Measurements from ENCODE around the gene MTARC2.
"Not testable (repeated sequence)": the region's sequence is repeated elsewhere in the genome, so short reads cannot be mapped to it uniquely, and the experiment has no call there.

MTARC2 gene

DNA sequence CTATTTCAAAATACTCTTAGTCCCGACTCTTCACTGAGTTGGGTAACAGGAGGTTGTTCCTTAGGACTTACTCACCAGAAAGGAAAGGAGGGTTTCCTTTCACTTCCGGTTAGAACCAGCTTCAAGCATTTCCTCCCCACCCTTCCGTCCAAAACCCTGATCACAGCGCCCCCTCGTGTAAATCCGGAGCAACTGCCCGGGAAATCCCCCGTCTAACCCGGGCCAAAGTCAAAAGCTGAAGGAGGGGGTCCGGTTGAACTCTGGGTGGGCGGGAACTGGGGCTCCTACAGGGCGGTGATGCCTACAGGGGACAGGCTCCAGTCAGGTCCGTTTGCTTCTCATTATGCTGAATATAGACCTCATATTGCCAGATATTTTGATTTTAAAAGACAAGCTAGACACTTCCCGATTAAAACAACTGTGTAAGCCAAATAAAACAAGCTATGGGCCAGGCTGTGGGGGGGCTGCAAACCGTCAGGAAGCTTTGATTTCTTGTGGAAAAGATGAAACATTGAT is 15.0 kb upstream of the MTARC2 start:
- peak; percentile 41 for DNase-seq

DNA sequence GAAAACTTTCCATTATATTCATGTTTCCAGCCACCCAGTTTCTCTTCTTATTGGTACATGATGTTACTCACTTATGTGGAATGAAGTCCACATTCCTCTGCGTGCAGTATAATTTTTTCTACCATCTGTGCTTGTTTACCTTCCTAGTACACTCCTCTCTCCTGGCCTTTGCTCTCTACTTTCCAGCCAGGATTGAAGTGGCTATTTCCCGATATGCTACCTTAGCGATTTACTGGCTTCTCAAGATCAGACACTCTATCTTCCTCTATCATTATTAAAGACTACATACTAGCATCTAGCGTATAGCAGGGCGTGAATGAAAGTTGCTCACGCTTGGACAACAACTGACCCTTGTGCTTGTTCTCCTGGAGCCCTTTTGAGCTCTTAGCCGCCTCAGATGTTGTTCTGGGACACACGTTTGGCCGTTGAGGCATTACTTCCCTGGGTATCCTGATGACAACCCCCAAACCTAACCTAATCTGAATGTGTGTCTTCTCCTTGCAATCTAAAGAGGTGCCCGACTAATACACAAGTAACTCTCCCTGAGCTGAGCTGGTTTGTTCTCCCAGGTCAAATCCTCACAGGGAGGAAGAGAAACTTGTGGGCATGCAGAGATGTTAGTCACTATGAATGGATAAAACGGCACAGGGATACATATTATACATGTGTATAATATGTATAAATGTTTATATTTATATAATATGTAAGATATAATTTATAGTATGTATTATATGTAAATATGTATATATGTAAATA is 13.4 kb upstream of the MTARC2 start:
- DNase-seq: no peak

DNA sequence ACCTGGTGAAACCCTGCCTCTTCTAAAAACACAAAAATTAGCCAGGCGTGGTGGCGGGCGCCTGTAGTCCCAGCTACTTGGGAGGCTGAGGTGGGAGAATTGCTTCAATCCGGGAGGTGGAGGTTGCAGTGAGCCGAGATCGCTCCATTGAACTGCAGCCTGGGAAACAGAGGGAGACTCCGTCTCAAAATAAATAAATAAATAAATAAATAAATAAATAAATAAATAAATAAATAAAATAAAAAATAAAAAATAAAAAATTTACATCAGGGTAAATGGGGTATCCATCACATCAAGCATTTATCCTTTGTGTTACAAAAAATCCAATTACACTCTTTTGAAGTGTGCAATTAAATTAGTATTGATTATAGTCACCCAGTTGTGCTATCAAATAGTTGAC is 11.8 kb upstream of the MTARC2 start:
- DNase-seq: not testable (repeated sequence)

DNA sequence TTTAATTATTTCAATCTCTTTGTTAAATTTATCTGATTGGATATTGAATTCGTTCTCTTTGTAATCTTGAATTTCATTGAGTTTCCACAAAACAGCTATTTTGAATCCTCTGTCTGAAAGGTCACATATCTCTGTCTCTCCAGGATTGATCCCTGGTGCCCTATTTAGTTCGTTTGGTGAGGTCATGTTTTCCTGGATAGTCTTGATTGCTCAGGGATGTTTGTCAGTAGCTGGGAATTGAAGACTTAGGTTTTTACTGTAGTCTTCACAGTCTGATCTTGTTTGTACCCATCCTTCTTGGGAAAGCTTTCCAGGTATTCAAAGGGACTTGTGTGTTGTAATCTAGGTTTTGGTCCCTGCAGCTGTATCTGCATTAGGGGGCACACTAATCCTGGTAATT is 6.8 kb upstream of the MTARC2 start:
- no peak for DNase-seq

DNA sequence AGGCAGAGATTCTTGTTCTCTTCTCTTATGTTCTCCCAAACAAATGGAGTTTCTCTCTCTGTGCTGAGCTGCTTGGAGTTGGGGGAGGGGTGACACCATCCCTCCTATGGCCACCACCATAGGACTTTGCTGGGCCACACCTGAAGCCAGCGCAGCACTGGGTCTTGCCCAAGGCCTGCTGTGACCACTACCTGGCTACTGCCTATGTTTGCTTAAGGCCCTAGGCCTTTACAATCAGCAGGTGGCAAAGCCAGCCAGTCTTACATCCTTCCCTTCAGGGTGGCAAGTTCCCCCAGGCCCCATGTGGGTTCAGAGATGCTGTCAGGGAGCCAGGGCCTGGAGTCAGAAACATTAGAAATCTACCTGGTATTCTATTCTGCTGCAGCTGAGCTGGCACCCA is 6.3 kb upstream of the MTARC2 start:
- DNase-seq: no peak

DNA sequence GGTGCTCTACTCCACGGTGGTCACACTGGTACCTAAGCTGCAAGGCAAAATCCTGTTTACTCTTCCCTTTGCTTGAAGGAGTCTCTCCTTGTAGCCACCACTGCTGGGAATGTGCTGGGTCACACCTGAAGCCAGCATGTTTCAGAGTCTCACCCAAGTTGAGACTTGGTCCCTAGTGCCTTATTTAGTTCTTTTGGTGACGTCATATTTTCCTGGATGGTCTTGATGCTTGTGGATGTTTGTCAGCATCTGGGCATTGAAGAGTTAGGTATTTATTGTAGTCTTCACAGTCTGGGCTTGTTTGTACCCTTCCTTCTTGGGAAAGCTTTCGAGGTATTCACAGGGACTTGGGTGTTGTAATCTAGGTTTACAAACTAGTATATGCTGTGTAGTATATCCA is 5.6 kb upstream of the MTARC2 start:
- DNase-seq: no peak

DNA sequence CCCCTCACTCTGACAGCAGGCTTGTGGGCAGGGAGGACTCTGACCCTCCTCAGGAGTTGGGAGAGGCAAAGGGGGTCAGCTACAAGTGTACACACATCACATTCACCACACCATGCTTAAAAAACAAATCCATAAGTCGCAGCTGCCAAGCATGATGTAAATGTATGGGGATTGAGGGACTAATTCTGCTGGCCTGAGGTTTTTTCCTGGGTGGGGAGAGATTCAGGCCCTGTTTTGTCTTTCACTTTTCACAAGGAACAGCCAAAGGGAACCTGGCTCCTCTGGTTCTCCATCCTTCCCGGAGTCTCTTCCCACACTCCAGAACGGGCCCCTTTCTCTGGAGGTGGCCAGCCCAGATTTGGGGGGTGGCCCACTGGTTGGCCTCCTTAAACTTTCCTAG is 1.3 kb upstream of the MTARC2 start:
- DNase-seq: no peak

DNA sequence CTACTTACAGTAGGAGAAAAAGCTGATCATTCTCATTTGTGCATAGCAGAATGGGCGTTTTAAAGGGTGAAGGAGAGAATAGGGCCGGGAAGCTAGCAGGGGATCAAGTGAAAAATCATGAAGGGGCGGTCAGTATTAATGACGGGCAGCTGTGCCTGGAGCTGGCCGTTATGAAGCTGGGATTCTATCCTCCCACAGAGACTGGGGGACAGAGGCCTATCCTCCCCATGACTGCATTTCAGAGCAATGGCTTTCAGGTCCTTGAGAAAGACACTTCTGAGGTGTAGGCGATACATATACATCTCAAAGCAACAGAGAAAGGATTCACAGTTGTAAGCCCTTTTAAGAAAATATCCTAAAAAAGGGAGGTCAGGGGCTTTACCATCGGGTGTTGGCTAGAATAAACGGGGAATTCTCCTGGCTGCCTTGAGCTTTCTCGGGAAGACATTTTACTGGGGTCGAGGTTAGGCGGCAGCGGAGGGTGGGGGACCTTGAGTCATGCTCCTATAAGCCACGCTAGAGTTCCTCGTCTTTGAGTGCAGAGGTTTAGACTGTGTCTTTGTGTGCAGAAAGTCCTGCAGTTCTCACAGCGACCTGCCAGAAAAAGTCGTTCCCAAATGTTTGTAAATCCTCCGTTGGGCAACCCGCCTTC is 559 bp upstream of the MTARC2 start:
- no peak for DNase-seq

DNA sequence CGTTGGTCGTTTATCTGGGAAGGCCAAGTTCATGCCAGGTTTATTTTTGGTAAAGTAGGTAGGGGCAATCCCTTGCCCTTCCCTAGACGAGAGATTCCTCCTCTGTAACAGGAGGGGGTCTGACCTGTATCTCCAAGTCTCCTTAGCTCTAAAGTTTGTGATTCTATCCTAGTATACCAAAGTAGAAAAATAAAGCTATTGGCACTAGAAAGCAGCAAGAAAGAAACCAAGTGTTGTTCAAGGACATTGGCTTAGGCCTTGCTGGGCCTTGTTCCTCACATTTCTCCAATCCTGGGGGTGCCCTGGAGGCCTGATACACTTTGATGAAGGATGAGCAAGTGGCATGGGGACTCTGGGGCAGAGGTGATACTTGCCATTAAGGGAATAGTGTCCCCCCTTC is 814 bp downstream of the MTARC2 start:
- DNase-seq: no peak

DNA sequence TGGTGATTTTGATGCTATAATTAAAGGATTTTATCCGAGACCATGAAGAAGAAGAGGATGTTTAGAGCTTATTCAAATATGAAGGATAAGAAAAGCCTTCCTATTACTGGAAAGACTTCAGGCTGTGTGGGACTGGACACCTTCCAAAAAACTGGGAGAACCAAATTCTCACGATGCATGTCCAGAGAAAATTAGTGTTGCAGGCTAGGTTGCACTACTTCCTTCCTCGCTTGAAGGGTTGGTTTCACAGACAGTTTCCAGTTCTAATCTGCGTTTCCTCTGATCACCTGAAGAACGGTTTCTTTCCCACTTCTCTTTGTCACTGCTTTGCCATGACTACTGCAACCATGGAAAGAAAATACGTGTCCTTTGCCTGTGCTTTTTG is 2.0 kb downstream of the MTARC2 start:
- DNase-seq: no peak

DNA sequence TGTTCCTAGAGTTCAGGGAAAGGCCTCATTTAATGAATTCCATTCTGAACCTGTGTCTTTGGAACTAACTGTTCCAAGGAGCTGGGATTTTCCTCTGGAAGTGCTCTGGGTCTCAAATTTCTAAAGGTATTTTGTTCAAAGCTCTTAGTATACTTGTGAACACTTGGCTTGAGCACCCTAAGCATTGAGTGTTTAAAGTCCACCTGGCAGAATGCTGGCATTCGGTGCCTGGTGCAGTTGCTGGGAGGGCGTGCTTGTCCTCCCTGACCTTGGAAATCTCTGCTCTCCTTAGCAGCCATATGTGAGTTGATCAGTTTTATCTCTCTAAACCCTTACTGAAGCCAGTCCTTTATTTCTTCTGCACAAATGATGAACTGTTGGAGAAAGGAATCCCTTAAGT is 3.0 kb downstream of the MTARC2 start:
- DNase-seq: no peak

DNA sequence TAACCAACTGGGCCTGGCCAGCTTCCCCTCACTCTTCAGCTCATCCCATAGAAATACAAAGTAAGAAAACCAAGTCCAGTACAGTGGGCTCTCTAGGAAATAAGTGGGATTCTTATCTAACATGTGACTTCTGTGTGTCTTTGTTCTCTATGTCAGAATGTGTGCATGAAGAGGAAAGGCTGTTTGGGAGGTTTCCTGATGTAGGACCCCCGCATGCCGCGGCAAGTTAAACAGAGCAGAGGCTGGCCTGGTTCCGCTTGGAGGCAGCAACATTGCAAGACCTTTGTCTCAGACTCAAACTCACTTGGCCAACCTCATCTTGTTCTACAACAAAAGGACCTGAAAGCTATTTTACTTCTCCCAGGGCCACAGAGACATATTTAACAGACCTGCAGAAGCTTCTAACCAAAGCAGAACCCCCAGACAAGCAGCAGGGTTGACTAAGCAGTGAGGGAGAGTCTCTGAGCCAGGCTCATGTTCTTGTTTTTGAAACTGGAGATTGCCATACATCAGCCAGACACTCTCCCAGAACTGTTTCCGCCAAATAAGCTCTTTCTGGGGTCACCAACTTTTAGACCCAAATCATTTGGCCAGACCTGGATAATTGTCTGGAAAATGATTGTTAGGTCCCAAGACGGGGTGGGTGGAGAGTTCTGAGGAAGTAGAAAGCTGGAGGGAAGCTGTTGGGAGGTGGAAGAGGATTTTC is 6.2 kb downstream of the MTARC2 start:
- no peak for DNase-seq

DNA sequence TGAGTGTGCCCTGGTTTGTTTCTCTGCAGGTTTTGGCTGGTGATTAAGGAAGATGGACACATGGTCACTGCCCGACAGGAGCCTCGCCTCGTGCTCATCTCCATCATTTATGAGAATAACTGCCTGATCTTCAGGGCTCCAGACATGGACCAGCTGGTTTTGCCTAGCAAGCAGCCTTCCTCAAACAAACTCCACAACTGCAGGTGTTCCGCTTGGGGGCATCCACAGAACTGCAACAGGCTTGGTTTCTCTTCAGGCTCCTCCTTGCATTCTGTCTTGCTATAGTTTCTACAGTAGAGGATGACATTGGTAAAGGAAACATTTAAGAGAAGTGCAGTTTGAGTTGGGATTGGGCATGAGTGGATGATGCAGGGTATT is 6.8 kb downstream of the MTARC2 start:
- no peak for DNase-seq

DNA sequence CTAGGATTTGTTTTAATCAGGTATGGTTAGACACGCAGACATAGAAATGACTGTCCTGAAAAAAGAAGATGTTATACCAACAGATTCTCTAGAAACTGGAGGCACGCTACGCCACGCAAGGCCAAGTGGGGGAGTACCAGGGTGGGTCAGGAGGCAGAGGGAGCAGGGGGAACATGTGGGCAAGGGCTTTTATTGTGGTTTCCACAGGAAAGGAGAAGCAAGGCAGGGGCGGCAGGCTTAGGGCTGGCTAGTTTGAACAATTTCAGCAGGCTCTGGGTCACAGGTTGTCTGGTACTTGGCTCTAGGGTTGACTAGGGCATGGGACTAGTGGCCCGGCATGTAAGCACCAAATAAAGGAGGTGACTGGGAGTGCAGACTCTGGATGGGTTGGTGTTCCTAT is 7.2 kb downstream of the MTARC2 start:
- DNase-seq: no peak

DNA sequence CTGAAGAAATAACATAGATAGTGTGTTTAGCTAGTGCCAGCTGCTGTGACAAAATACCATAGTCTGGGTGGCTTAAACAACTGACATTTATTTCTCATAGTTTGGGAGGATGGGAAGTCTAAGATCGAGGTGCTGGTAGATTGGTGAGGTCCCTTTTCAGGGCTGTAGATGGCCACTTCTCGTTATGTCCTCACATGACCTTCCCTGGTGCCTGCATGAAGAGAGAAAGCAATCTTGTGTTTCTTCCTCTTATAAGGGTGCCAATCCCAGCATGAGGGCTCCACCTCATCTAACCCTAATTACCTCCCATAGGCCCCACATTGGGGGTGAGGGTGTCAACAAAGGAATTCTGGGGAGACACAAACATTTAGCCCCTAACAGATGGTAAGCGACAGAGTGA is 9.3 kb downstream of the MTARC2 start:
- no peak for DNase-seq

DNA sequence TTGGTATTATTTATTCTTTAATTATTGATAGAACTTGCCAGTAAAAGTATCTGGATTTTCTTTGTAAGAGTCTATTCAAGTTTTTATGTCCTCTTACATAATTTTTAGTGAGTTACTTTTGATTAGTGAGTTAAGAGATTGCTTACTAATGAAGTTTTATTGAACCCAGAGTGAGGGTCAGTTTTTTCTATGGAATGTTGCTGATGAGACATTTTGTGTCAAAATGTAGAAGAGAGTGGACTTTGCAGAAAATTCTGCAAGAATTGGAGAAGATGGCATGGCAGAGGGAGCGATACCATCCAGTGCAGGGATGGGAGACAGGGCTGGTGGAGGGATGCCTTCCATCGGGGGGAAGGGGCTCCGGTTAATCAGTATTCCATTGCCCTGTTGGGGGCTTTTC is 11.0 kb downstream of the MTARC2 start:
- no peak for DNase-seq

DNA sequence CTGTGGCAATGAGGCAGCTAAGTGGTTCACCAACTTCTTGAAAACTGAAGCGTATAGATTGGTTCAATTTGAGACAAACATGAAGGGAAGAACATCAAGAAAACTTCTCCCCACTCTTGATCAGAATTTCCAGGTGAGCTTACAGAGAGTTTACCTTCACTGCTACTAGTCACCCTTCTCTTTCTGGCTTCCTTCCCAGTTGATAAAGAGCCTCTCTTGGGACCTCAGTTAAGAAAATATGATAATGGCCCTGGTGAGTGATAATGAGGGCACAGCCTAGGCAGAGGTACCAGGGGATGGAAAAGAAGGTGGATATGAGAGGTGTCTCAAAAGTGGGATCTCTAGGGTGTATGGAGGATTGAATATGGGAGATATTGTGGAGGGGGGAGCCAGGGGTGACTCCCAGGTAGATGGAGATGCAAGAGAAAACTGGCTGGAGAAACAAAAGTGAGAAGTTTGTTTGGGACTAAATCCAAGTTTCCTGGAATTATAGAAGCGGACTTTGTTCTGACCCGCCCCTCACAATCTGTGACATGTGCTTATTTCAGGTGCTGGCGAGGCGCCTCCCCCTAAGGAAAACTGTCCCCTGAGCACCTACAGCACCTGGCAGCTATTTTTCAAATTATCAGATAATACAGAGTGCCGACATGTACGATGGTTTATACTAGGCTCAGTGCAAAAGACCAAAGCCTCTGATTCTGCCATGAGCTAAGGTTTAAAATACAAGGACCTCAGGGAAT is 13.7 kb downstream of the MTARC2 start:
- DNase-seq: no peak

DNA sequence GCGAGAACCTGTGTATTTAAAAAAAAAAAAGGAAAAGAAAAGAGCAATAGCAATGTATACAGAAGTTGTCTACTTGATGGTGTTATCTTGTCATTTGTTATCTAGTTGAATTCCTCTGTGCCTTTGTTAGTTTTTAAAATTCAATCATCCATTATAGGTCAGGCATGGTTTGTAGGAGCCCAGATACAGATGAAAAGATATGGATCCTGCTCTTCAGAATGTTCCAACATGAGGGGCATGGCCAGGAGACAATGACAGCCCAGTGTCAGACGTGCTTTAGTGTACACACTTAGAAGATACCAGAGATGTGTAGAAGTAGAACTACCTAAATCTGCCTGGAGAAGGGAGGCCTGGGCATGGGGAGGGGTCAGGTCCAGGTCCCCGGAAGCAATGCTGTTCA is 16.6 kb downstream of the MTARC2 start:
- DNase-seq: no peak

DNA sequence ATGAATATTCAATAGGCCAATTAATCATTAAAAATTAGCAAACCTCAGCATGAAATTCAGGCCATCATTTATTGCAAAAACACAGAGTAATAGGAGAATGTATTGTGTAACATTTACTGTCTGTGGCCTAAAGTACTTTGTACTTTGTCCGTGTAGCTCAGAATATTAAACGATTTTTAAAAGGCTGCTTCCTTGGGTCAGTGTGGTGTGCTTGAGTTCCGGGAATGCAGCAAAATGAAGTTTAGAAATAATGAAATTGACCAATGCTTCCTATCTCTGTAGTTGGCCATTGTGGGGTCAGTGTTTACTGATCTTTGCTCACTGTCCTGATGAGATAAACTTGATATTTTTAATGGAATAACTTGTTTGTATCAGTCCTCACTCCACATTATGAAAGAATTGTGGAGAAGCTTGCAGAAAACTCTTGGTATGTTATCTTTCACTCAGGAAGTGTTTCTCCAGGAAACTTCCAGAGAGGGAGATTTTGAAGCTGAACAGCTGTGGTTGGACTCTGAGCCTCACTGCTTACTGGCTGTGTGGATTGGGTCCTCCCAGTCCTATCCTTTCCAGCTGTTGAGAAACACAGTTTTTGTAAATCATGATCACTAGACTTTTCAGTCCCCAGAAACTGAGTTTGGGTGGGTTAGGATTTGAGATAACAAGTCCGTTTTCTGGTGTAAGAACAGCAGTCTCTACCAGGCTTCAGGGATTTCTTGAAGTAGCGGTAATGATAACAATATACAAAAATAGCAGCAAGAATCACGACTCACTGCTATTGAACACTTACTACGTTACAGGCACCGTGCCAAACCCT is 19.4 kb downstream of the MTARC2 start:
- no peak for DNase-seq

DNA sequence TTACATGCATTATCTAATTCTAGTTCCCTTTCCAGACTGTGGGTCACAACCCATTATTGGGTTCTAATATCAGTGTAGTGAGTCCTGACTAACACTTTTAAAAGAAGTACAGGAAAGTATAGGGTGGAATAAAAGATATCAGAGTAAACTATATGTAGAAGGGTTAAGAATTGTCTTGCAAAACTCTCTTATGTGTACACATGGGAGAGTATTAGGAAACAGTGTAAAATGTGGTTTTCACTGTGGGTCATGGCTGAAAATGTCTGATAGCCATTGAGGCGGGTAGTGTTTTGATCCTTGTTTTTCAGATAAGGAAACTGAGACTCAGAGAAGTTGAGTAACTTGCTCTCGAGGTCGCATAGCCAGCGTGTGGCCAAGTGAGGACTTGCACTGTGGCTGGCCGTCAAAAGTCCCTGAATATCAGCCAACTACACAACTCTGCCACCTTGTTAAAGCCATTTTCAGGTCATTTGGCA is 20.0 kb downstream of the MTARC2 start:
- no peak for DNase-seq

DNA sequence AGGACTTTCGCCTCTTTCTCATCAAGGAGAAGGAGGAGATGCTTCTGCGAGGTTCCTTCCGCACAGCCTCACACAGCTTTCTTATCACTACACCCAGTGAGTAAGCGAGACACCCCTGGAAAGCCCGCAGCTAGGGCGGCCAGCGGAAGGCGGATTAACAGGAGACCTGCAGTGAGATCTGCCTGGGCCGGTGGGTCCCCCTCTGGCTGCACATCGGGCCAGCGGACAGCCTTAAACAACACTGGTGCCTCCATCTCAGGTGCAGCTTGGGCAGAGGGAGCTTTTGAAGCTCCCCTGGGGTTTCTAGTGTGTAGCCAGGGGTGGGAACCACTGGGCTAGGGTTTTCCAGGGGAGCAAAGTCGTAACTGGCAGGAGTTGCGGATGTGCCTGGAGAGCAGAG is 21.1 kb downstream of the MTARC2 start:
- no peak for DNase-seq

DNA sequence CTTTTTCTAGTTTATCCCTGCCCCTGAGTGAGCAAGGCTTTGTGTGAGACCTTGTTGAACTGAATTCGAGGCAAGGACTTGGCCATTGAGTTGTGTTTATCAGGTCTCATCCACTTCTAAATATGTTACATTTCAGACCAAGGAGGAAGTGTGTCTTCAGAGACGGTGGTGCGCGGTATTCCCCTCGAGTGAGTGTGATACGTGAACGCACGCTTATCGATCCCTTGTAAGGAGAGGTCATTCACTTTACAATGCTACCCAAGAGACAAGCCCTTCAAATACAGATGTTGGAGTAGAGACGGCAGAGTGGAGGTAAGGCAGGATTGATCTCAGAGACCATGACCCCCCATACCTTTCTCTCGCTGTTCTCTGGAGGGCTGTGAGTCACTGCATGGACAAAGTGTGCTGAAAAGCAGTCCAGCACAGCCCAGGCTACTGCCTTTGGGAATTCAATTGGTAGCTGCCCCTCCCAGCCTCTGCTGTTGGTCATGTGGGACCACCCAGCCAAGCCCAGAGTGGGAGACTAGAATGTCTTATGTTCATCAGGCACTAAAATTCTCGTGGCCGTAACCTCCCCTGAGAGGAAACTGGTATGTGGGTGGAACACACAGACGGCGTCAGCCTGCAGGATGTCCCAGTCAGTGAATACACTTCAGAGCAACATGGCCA is 22.3 kb downstream of the MTARC2 start:
- DNase-seq: no peak
